AG10803 (cell line): ENCODE results near the gene SARM1.

Experiments used
- DNase-seq: peaks from one replicate; pipeline ENCODE4 v3.0.0; 2010; ENCODE audit warnings: low read depth
- H3K4me3 ChIP-seq: 2 replicates; pipeline ENCODE4 v1.5.1; 2011; ENCODE audit warnings: mild to moderate bottlenecking, low read length, control low read depth
- CTCF ChIP-seq: conservative IDR thresholded peaks from 2 replicates; pipeline ENCODE4 v1.5.1; 2011; ENCODE audit warnings: mild to moderate bottlenecking, low read length, control low read depth, inconsistent platforms

SARM1 gene

GRCh38 chr17:28402224-28402630, 30.7 kb downstream of the SARM1 start:
- H3K4me3 ChIP-seq: no peak overlapping the region
- TF ChIP-seq CTCF: no peak
- no peak for DNase-seq

GRCh38 chr17:28402844-28403243, 31.4 kb downstream of the SARM1 start:
- DNase-seq: no peak
- no peak overlapping the region for H3K4me3 ChIP-seq
- no peak for TF ChIP-seq CTCF

DNA sequence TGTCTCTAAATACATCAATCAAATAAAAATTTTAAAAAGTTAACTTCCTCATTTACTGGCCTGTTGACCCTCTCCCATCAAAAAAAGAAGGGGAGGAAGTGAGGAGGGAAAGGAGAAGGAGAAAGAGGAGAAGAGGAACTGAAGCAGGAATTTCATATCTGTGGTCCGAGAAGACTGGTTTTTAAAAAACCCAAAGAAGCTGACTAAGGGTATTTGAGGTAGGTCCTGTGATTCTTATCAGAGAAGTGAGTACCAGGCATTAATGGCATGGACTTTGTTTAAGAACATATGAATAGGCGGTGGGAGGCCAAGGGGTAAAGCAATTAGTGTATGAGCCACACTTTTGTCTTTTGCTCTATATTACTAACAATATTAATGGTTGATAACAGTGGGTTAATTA, 32.5 kb downstream of the SARM1 start:
- H3K4me3 ChIP-seq: no peak overlapping the region
- no peak for DNase-seq
- no peak for TF ChIP-seq CTCF

DNA sequence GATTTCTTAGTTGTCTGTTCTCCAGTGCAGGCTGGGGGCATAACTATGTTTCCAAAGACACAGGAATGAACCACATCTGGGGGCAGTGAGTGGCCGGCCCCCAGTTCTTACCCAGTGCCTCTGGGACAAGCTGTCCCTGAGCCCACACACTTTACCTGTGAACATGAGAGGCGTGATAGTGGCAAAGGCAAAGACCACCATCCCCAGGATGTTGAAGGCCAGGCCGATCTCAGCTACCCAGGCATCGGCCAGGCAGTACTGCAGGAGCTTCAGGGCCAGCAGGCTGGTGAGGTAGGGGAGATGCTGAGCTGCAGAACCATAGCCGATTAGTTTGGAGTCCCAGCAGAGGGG, 32.9 kb downstream of the SARM1 start:
- no peak for TF ChIP-seq CTCF
- no peak overlapping the region; the same call in 1 of the 2 replicates for H3K4me3 ChIP-seq
- no peak for DNase-seq

DNA sequence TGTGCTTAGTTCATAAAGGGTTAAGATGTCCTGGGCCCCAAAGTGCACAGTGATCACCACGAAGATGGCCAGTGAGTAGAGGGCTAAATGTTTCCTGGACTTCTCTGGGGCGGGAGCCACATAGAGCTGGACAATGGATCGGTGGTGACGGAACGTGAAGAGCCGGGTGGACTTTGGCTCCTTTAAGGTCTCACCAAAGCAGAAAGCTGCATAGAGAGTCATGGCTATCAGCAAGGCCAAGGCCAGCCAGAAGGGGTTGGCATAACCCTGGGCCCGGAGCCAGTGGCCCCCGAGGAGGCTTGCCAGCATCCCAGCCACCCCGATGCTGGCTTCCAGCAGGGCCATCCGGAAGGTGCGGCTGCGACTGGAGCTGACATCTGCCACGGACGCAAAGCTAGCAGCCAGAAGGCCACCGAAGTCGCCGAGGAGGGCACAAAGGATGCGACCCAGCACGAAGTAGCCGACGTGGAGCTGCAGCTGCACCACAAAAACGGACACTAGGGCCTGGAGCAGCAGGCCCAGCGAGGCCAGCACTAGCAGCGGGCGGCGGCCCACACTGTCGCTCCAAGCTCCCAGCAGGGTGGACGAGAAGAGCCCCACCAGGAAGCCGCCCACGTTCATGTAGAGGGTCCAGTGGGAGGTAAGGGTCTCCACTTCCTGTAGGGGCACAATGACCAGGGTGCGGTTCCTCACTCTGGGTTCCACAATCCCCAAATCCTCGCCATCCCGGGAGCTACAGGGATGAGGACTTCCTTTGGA, 33.5 kb downstream of the SARM1 start:
- no peak for DNase-seq
- H3K4me3 ChIP-seq: peak overlapping the region; percentile 68
- TF ChIP-seq CTCF: no peak

- TF ChIP-seq CTCF: no peak
- DNase-seq: peak; percentile 26
- peak within 1 kb of the TSS; percentile 68 for H3K4me3 ChIP-seq
Observed at GRCh38 chr17:28405632-28406472, 34.4 kb downstream of the SARM1 start, which contains the start of gene SLC46A1. Gene SLC46A1, minus strand, starts transcription at chr17:28406212. Its CDS starts 98 bp downstream, at chr17:28406114.

DNA sequence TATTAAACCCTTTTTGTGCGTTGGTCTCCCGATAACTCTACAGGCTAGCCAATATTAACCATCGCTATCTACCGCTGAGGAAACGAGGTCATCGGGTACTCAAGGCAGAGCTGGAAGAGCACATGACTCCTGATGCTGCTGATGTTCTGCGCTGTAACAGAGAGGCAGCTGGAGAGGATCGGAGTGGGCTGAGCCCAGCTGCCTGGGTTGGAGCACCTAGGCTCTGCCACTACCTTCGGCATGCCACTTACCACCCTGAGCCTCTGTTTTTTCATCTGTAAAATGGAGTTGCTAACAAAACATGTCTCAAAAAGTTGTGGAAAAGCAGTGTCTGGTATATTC, 35.0 kb downstream of the SARM1 start:
- peak overlapping the region; percentile 68 for H3K4me3 ChIP-seq
- no peak for TF ChIP-seq CTCF
- no peak for DNase-seq
